ENCODE results near the gene AGTRAP.

The AGTRAP gene

DNA sequence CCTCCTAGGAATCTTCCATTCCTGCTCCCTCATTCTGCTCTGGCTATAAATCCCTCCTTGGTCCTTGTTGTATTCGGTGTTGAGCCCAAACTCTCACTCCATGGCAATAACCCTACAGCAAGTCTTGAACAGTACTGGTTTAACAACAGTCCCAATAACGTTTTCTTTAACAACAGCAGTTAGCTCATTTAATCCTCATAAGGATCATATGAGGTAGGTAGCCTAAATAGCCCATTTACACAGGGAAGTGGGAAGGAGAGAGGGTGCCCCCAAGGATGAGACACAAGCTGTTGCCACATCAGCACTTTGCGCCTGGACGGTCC lies 444 bp upstream of the AGTRAP start:
- no peak for DNase-seq (ENCODE audit: low read depth in 2 of 2)

GRCh38 chr1:11736746-11737639 lies 1.1 kb downstream of the AGTRAP start:
- no peak for DNase-seq (ENCODE audit: low read depth in 2 of 2)

GRCh38 chr1:11738096-11738495 lies 2.2 kb downstream of the AGTRAP start:
- no peak for DNase-seq (ENCODE audit: low read depth in 2 of 2)

DNA sequence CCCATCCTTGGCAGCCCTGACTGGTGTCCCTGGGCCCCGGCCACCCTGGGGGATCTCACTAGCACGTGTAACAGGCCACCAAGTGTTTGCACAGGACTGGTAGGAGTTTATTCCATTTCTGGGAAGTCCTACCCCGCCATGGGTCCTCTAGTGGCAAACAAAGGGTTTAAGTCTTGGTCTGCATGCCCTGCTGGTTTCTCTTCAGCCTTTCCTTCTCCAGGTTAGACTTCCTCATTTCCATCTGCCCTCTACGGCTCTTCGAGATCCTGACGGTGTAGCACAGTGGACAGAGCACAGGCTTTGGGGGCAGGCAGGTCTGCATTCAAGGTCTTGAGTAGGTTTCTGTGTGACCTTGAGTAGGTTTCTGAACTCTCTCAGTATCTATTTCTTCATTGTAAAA lies 2.8 kb downstream of the AGTRAP start:
- no peak for DNase-seq (ENCODE audit: low read depth in 2 of 2)

GRCh38 chr1:11740258-11741192 lies 4.6 kb downstream of the AGTRAP start:
- no peak for DNase-seq (ENCODE audit: low read depth in 2 of 2)

GRCh38 chr1:11741482-11741881 lies 5.5 kb downstream of the AGTRAP start:
- DNase-seq (ENCODE audit: low read depth in 2 of 2), result no peak

- no peak for DNase-seq (ENCODE audit: low read depth in 2 of 2)
These were observed 6.1 kb downstream of the AGTRAP start for GRCh38 chr1:11741919-11742558.

GRCh38 chr1:11744287-11744686 lies 8.4 kb downstream of the AGTRAP start:
- DNase-seq (ENCODE audit: low read depth in 2 of 2), result no peak

GRCh38 chr1:11746092-11746491 lies 10.2 kb downstream of the AGTRAP start:
- no peak for DNase-seq (ENCODE audit: low read depth in 2 of 2)

DNA sequence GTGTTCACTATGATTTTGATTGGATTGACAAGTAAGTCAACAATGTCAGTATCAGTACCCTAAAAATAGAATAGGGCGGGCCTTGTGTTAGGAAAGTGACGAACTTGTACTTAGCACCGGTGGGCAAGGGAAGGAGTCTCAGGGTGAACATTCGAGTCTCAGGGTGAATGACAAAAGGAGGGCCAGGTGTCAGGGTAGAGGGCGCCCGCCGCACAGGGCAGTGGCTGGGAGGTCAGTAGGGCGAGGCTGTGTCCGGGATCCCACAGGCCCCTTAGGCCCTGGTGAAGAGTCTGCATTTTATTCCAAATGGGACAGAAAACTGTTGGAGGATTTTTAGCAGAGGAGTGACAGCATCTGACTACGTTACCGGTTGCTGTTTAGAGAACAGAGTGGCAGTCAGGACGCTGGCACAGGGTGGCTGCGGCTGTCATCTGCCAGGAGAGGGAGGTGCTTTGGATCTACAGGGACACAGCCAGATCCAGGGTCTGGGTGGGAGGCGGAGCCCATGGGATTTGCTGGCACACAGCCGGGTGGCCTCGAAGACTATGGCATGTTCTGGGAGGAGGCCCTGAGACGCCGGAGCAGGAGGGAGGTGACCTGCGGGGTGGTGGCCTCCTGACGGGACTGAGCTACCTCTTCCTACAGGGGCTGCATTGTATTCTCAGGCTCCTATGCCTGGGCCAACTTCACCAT lies 11.0 kb downstream of the AGTRAP start:
- no peak for DNase-seq (ENCODE audit: low read depth in 2 of 2)

- DNase-seq (ENCODE audit: low read depth in 2 of 2), result no peak
These were observed 12.6 kb downstream of the AGTRAP start for GRCh38 chr1:11748294-11749202.

GRCh38 chr1:11749203-11749689 lies 13.3 kb downstream of the AGTRAP start:
- DNase-seq (ENCODE audit: low read depth in 2 of 2), result no peak

DNA sequence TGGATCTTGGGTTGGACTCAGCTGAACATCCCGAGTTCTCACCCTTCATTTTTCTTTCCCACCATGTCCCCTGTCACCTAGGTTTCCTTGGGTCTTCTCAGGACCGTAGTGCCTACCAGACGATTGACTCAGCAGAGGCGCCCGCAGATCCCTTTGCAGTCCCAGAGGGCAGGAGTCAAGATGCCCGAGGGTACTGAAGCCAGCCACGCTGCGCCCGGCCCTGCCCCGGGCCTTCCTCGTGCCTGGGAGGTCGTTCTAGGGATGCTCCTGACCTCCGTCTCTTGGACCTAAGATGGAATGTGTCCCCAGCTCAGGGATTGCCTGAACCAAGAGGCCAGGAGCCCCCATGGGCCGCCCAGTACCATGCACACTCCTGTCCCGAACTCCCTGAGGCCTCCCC lies 14.1 kb downstream of the AGTRAP start:
- no peak for DNase-seq (ENCODE audit: low read depth in 2 of 2)

- no peak for DNase-seq (ENCODE audit: low read depth in 2 of 2)
These were observed 15.2 kb downstream of the AGTRAP start for GRCh38 chr1:11751087-11751486.

- DNase-seq (ENCODE audit: low read depth in 2 of 2), result no peak
These were observed 16.6 kb downstream of the AGTRAP start for GRCh38 chr1:11752359-11753088.

- DNase-seq (ENCODE audit: low read depth in 2 of 2), result no peak
These were observed 17.7 kb downstream of the AGTRAP start for GRCh38 chr1:11753555-11754208.

GRCh38 chr1:11757047-11757446 lies 21.1 kb downstream of the AGTRAP start:
- DNase-seq (ENCODE audit: low read depth in 2 of 2), result no peak

DNA sequence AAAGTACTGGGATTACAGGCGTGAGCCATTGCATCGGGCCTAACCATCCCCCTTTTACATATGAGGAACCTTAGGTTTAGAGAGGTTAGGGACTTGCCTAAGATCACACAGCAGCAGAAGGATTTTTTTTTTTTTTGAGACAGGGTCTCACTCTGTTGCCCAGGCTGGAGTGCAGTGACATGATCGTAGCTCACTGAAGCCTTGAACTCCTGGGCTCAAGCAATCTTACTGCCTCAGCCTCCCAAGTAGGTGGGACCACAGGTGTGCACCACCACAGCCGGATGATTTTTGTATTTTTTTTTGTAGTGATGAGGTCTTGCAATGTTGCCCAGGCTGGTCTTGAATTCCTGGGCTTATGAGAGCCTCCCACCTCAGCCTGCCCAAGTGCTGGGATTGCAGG lies 23.9 kb downstream of the AGTRAP start:
- DNase-seq (ENCODE audit: low read depth in 2 of 2), result no peak

DNA sequence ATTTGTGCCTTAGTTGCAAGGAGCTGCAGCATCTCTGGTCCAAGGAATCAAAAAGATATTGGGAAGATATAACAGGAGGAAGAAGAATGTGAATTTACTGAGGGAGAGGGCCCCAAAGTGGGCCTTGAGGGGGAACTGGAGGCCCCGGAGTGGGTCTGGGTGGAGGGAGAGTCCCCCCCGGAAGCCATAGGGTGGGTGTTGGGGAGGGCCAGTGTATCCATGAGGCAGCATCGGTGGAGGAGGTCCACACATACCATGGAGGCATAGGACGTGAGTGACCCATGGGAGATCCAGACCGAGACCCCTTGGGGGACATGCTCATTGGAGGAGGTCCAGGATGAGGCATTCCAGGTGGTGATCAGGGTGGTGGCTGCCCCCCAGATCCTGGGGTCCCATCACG lies 25.3 kb downstream of the AGTRAP start:
- no peak for DNase-seq (ENCODE audit: low read depth in 2 of 2)
